ENCODE data around the gene ROMO1. TPM values are rescaled to one million over a fixed set of nuclear protein-coding genes. Genes with fewer than 3 reads are reported as not detected.
"Not testable (repeated sequence)": the region's sequence is repeated elsewhere in the genome, so short reads cannot be mapped to it uniquely, and the experiment has no call there.

The ROMO1 gene
- total RNA-seq, 1 donor from 2014 or later: 141 TPM

DNA sequence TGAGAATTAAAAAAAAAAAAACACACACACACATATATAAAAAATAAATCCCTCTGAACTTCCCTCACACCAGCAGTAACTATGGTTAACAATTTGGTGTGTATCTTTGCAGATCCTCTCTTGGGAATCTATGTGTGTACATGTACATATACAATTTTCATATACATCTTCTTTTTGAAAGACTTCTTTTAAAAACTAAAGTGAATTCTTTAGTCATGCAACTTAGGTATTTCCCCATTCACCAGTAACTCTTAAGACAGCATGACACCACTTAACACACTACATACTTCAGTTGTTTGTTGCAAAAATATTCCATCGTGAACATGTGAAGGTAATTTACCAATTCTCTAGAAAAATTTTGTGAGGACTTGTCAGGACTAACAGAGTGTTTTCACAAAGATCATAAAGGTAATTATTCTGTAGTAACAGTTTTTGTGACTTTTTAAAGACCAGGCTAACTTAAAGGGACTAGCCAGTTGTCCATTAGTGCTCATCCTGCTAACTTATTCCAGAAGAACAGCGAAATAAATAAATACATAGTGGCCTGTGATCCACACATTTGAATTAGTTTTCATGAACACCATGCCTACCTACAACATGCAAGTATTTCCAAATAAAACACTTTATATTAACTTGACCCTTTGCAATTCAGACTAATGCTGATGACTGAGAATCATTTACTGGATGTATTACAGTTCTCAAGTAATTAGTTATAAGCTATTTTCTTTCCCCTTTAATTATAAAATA, 30.8 kb downstream of the ROMO1 start:
- no peak for DNase-seq (ENCODE audit: low spot score)

DNA sequence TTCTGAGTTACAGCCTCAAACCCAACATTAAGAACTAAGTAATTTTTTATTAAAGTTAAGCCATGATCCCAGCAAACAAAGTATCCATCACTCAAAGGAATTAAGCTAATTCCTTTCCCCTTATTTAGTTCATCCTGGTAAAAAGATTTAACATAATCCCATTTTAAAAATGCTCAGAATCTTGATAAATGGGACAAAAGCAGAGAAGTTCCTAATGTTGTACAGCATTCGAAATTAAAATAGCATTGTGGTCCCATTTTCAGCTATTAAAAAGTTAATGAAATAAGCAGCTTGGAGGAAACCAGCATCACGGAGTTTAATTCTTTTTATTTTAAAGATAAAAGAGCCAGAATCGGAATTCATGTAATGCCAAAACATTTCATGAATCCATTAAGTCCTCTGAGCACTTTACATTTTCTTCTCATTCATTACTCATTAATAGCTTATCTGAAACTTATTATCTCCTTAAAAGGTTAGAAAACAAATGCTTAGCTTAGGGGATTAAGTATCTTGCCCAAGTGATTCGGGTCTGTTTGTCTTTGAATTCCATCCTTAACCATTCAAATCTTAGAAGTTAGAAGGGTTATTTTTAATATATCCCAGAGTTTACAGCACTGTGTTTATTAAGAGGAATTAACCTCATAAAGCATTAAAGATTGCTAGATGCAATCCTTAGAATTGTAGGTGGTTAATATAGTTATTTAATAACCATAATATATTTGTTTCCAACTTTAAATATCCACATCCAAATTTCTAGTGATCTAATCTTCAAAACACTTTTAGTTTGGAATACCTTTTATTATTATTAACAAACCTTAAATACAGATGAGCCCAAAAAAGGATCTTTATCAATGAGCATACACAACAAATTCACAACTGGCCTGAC, 31.6 kb downstream of the ROMO1 start:
- no peak for DNase-seq (ENCODE audit: low spot score)

DNA sequence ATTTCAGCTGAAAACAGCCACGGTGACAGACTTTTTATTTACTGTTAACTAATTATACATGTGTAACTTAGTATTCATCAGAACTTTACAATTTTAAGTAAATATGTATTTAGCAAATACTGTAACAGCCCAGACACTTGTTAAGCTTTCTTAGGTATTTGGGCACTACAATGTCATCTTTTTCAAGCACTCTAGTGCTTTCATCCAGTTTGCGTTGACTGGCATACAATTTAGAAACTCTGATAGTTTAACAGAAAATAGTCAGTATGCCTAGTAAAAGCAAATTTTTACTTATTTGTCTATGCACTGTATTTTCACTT, 32.2 kb downstream of the ROMO1 start:
- no peak for DNase-seq (ENCODE audit: low spot score)

DNA sequence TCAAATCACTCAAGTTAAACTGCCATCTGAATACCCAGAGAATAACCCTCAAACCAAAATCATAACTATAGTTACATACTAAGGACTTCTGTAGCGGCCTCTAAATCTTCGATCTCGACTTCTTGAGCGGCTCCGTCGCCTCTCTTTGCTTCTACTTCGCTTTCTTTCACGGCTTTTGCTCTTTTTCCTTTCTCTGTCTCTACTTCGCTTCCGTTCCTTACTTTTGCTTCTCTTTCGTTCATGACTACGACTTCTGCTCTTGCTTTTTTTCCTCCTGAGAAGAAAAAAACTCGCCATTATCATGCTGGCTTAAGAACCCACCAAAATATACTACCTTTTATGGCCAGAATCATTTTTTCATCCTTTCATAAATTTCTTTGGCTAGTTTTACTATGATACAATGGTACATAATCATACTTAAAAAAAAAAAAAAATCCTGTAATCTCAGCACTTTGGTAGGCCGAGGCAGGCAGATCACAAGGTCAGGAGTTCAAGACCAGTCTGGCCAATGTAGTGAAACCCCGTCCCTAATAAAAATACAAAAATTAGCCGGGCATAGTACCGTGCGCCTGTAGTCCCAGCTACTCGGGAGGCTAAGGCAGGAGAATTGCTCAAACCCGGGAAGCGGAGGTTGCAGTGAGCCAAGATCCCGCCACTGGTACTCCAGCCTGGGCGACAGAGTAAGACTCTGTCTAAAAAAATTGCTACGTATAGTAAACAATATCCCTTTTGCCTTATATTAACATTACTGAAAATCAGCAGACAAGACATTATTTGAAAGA, 32.8 kb downstream of the ROMO1 start:
- DNase-seq (ENCODE audit: low spot score): no peak

DNA sequence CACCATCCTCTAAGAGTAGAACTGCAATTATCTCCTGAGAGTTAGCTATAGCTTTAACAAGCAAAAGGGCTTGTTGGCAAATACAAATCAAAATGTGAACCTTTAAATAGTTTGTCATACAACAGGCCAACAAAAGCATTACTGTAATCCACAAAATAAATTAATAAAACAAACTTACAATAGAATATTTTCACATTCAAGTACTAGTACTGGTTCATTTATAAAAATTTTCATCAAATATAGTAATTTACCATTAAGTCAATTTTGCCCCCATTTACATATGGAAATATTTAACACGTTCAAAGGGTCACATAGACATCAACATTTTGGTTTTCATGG, 33.4 kb downstream of the ROMO1 start:
- no peak for DNase-seq (ENCODE audit: low spot score)

DNA sequence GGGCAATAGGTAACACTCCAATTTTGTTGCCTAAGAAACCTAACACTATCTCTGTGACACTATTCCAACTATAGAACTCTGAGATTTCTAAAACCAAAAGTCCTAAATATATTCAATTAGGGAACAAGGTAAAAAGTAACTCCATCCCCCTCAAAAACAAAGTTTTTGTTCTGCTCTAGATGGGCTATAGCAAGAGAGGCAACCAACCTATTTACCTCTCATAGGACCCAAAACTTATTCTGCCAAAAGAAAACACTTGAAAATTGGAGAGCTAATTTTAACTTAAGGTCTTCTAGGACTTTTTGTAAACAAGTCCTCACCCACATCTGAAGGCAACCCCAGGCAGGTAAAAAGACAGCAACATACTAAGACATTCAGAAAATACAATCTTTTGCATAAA, 35.2 kb downstream of the ROMO1 start:
- DNase-seq (ENCODE audit: low spot score): no peak

DNA sequence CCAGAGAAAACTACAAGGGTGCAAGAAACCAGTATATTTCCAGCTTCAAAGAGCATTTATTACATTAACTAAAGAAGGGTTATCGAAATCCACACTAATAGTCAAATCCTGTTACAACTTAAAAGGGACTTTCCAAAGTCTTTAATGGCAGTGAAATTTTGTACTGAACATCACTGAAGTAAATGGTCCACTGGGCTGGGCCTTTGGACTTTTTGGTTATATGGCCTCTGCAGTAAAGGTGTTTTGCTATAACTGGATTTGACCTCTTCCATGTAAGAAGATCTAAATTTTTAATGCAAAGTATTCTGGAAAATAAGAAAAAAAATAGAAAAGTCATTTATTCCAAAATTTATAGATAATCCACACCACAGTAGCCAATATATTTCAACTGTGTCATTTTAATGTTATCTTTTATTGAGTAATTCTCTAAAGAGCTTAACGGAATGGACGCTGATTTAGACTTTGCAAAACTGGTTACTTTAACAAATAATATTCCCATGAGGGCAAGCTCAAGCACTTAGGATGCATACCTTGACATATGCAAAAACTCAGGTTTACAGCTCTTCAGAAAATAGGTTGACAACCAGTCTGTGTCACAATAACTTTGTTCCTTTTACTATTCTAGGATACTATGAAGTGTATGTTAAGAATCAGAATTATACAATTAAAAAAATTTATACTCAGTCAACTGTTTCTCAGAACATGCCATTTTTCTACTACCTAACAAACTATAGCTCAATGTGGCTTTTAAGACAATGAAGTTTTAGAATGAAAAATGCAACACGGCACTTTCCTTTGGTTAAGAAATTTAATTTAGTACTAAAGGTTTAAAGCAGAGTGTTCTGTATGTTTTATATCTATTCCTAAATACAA, 35.8 kb downstream of the ROMO1 start:
- no peak for DNase-seq (ENCODE audit: low spot score)

DNA sequence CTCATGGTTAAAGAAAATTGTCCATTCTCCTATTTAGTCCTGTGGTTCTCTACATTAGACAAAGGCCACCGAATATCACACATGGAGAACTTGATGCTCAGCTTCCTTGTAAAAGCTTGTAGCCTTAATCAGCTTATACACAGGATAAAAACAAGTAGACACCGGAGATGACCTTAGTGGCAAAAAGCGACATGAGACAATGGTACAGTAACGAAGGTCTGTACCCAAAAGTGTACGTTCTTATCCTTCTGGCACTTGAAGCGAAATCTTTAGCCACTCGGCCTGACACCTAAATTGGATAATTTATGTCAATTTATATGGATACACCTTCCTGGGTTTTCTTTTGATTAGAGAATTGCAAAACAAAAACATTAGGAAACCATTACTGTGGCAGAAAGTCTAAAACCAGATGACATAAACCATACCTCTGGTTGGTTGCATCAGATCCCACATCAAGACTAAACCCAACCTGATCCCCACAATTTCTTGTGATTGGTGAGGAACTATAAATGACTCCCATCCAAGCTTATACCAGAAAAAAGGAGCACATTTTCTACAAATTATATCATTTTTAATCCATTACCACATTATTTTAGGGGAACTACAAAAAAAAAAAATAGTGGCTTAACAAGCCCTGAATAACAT, 36.7 kb downstream of the ROMO1 start:
- no peak for DNase-seq (ENCODE audit: low spot score)

DNA sequence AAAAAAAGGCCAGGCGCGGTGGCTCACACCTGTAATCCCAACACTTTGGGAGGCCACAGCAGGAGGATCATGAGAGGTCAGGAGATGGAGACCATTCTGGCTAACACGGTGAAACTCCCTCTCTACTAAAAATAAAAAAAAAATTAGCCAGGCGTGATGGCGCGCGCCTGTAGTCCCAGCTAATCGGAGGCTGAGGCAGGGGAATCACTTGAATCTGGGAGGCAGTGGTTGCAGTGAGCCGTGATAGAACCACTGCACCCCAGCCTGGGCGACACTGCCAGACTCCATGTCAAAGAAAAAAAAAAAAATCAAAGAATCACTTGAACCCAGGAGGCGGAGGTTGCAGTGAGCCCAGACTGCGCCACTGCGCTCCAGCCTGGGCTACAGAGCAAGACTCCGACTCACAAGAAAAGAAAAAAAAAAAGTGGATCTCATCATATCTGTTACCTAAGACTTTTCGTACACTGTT, 38.7 kb downstream of the ROMO1 start:
- no peak for DNase-seq (ENCODE audit: low spot score)

DNA sequence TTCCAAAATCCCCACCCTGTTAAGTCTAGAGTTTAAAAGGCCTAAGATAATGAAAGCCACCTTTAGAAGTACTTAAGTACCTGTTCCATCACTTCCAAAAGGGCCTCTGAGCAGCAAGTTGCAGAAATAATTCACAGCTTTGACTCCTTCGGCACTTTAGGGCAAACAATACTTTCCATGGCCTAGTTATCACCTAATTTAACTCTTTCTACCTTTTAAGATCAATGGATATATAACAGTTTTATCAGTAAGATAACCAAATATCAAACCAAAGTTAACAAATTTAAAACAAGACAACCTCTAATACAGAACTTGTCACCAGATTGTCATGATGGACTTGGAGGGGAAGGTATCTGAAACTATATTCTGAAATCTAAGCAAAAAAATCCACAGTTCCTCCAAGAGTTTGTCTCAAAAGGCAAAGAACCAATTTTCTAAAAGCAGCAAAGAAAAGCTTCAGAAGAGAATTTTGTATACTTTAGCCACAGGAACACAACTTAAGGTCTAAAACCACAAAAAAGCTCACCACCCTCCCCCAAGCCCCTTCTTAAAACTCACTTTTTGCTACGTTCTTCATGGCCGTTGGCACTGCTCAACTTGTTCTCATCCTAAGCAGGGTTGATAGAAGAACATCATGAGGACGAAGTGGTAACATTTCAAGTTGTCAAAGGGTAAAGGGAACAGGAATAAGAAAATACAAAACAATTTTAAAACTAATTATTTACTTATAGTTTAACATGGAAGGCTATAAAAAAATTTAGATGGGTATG, 39.4 kb downstream of the ROMO1 start:
- no peak for DNase-seq (ENCODE audit: low spot score)

DNA sequence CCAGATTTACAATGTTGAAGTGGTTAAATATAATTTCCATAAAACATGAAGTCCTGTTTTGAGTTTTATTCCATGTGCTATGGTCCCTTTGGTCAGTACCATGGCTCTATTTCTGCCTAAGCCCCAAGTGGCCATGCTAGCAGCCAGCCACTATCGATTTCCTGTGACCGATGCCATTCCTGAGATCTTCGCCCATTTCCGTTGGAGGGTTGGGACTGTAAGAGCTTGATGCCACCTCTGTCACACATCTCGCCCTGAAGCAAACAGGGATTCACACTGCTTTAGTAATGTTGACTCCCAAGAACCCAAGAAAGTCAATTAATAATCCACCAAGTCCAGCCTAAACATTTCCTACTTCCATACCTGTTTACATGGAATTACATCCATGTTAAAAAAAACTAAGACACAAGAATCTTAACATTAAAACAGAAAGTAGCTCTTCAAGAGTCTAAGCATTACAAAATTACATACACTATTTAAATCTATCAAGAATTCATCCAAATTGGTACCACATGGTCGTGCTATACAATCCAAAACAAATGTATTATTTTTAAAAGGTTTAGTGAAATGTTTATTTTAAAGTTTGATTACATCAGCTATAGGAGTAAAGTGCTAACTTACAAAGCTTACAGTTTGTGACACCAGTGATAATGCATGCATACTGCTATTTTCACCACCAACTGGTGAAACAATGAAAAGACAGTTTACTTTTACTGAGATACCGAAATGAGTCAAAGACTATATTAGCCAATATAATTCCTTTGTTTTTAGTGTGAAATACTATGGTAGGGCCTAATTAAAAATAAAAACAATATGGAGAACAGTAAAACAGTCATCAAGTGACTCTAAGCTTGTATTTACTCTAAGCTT, 40.3 kb downstream of the ROMO1 start:
- peak; percentile 8 for DNase-seq (ENCODE audit: low spot score)

DNA sequence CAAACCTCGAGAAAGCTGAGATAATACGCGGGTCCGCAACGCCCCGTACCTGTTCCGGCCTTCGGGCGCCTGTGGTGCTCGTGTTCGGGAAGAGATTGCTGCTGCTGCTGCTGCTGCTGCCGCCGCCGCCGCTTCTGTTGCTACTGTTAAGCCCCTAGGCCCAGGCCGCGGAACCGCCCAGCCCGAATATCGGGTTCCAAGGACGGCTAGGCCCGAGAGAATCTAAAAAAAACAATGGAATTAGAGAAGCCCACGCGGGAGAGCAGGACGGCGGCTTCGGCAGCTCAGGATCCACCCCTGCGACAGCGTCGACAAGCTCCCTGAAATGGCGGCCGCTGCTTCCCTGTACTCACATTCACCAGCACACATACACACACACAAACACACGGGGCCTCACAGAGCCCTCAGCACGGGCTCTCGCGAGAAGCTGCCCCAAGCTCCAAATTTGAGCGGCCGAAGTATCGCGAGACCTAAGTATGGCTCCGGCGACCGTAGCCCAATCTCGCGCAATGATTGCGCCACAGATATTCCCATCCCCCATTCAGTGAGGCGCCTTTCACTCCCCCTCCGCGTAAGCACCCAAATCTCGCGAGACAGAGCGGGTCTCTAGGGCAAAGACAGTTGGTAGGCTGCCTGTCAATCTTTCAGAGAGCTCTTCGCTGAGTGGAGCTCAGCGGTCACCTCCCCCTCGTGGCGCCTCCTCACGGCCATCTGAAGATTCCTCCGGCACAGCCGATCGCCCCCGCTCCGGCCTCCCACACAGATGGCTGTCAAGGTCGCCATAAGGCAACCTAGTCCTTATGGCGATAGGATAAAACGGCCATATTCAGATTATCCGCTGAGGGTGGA, 42.9 kb downstream of the ROMO1 start, which contains the start of gene RBM39:
Gene RBM39, minus strand, starts transcription at position 369 of the 849 bp plus-strand sequence. CDS start 1,386 bp downstream, outside the sequence.
- DNase-seq (ENCODE audit: low spot score): peak; percentile 100

DNA sequence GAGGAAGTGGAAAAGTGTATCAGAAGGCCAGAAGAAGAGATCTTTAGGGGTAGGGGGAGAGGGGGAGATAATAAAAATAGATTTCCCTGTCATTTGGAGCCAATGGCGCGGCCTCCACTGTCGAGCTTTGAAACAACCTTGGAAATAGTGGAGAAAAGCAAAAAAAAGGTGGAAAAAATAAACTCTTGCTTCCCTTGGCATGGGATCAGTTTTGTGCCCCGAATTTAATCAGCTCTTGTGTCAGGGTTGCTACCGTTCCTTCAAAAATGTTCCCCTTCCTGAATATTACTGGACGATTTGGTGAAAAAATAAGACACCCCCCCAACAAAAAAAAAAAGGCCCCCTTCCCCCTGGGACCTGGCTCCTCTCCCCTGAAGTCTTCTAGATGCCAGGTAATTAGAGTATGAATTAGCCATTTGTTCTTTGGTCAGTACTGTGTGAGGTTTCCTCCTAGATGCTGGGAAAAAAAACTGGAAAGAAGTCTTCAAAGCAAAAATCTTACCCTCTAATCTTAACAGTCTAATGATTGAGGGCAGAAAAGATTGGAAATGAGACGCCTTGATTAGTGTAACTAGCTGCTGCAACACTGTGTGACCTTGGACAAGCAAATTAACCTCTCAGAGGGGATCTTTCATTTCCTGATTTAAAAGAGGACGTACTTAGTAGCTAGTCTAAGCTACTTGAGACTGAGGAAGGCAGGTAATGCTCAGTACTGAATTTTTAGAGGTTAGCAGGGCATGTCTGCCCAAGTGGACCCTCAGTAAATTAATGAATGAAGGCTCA, 43.7 kb downstream of the ROMO1 start:
- no peak for DNase-seq (ENCODE audit: low spot score)

DNA sequence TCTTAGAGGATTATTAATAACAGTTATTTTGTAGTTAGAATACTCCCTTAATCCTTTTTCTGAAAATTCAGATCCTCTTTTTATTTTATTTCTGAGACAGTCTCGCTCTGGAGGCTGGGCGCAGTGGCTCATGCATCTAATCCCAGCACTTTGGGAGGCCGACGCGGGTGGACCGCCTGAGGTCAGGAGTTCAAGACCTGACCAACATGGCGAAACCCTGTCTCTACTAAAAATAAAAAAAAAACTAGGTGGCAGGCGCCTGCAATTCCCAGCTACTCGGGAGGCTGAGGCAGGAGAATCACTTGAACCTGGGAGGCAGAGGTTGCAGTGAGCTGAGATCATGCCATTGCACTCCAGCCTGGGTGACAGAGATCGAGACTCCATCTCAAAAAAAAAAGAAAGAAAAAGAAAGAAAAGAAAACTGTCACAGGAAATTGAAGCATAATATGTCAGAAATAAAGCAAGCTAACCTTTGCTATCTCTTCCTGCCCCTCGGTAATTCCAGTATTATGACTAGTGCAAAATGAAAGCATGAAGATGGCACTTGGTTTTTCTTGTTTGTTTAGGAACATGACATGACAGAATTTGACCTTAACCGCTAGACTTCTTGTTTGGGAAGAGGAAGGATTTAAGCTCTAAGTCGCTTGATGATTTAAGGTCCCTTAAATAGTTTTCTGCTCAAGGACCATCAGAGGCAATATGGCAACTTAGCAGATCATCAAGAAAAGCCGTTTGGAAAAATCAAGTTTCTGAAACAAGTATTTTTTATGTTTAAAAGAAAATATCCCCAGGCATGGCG, 44.7 kb downstream of the ROMO1 start:
- DNase-seq (ENCODE audit: low spot score): no peak

DNA sequence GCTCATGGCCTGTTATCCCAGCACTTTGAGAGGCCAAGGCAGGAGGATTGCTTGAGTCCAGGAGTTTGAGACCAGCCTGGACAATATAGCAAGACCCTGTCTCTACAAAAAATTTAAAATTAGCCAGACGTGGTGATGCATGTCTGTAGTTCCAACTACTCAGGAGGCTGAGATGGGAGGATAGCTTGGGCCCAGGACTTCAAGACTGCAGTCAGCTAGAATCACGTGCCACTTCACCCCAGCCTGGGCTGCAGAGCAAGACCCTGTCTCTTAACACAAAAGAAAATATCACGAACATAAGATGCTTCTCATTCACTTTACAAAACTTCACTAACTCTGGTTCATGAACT, 45.3 kb downstream of the ROMO1 start:
- not testable (repeated sequence) for DNase-seq (ENCODE audit: low spot score)

All from mesenteric fat pad (tissue), 1 donor.